BLaER1 treated with 17β-estradiol and CSF1 and Interleukin-3, amounts not matched to agents 10 nM and 100 nM (cell line): ENCODE data around the gene ADAT3.

Source experiments
- H3K27ac ChIP-seq, 11 experiments: shearing (Covaris generic); formaldehyde crosslinking; 2 replicates each; pipeline ENCODE4 v1.8.1; 2022
- H3K27me3 ChIP-seq, 11 experiments: shearing (Covaris generic); formaldehyde crosslinking; 2 replicates each; pipeline ENCODE4 v1.8.1; 2022
- H3K36me3 ChIP-seq, 11 experiments: shearing (Covaris generic); formaldehyde crosslinking; 2 replicates each; pipeline ENCODE4 v1.8.1; 2022
- H3K4me1 ChIP-seq, 10 experiments: shearing (Covaris generic); formaldehyde crosslinking; 2 replicates each; pipeline ENCODE4 v1.8.1; 2022
- H3K4me2 ChIP-seq, 11 experiments: shearing (Covaris generic); formaldehyde crosslinking; 2 replicates each; pipeline ENCODE4 v1.8.1; 2022
- H3K4me3 ChIP-seq, 10 experiments: shearing (Covaris generic); formaldehyde crosslinking; 2 replicates each; pipeline ENCODE4 v1.8.1; 2022
- H3K9ac ChIP-seq, 11 experiments: shearing (Covaris generic); formaldehyde crosslinking; 2 replicates each; pipeline ENCODE4 v1.8.1; 2022
- H3K9me3 ChIP-seq, 11 experiments: shearing (Covaris generic); formaldehyde crosslinking; replicated peaks in 1 of 11; 2 replicates each; pipeline ENCODE4 v1.8.1; 2022
- H4K20me1 ChIP-seq, 11 experiments: shearing (Covaris generic); formaldehyde crosslinking; 2 replicates each; pipeline ENCODE4 v1.8.1; 2022
- Cebpa-rat ChIP-seq, 11 experiments: shearing (Covaris generic); IDR thresholded peaks; 2 replicates each; pipeline ENCODE4 v1.8.1; 2022

Gene ADAT3

DNA sequence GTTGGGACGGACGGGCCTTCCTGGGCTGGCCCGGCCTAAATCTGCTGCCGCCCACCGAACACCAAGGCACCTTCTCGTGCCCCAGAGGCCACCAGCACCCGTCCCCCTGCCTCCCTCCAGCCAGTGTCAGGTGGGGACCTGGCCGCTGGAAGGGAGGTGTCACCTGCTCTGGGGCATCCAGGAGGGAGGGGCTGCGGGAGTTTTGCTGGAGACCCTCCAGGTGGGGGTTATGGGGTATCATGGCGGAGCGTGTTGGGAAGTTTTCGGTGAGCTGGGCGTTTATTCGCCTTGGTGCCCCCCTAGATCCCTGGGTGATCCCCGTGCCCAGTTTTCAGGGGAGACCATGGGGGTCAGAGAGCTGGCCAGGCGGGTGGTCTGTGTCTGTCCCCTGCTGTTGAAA lies 45.4 kb downstream of the ADAT3 start:
- Histone ChIP-seq H3K4me3 (no peak overlapping the region; a peak in 1 of 20 replicates), H3K27ac (no peak overlapping the region), H3K36me3 (peaks cover 33 to 72% (median 61%) of the 10 kb centered on the region in 11 experiments), H3K4me2 (peak overlapping the region in 5 of 11 experiments; percentile 5 to 45 (median 23); a peak in 7 of 22 replicates), H4K20me1 (peaks cover 78 to 97% (median 90%) of the 10 kb centered on the region in 11 experiments), H3K4me1 (peaks cover 50 to 82% (median 61%) of the 10 kb centered on the region in 10 experiments), H3K9ac (no peak overlapping the region), H3K27me3 (no peaks in the 10 kb centered on the region), H3K9me3 (peaks cover 0 to 54% (median 48%) of the 10 kb centered on the region in 11 experiments; a peak in 18 of 22 replicates)
- no peak for TF ChIP-seq Cebpa-rat (IDR thresholded peaks at IDR 0.05)

DNA sequence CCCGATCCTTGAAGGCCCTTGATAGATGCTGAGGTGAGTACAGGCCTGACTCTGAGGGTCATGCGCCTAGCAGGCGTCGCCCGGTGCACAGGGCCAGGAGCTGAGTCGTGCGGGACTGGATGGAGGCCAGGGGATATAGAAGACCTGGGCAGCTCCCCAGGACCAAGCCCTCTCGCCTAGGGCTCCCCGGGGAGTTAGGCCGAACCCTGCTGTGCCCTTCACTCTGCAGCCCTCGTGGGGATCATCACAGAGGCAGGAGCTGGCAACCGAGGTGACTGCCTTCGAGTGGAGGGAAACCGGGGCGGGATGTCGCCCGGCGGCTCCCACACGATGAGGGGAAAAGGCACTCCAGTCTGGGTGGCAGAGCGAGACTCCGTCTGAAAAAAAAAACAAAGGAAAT lies 47.4 kb downstream of the ADAT3 start:
- H3K36me3 ChIP-seq = peaks cover 25 to 76% (median 52%) of the 10 kb centered on the region in 11 experiments
- no peak for TF ChIP-seq Cebpa-rat (IDR thresholded peaks at IDR 0.05)
- no peak overlapping the region for H3K27ac ChIP-seq
- no peak overlapping the region for H3K4me3 ChIP-seq
- H3K9ac ChIP-seq = 0 out of 22 replicates have a peak overlapping the region, but pooled peaks of 2 of the 11 experiments have one; percentile 1 to 20
- H4K20me1 ChIP-seq = peaks cover 79 to 98% (median 91%) of the 10 kb centered on the region in 11 experiments
- no peaks in the 10 kb centered on the region for H3K27me3 ChIP-seq
- H3K4me2 ChIP-seq = peak overlapping the region in 7 of 11 experiments; percentile 15 to 69 (median 63); a peak in 12 of 22 replicates
- peaks cover 46 to 92% (median 67%) of the 10 kb centered on the region in 10 experiments for H3K4me1 ChIP-seq
- H3K9me3 ChIP-seq = peaks cover 0 to 47% (median 42%) of the 10 kb centered on the region in 11 experiments; a peak in 18 of 22 replicates

DNA sequence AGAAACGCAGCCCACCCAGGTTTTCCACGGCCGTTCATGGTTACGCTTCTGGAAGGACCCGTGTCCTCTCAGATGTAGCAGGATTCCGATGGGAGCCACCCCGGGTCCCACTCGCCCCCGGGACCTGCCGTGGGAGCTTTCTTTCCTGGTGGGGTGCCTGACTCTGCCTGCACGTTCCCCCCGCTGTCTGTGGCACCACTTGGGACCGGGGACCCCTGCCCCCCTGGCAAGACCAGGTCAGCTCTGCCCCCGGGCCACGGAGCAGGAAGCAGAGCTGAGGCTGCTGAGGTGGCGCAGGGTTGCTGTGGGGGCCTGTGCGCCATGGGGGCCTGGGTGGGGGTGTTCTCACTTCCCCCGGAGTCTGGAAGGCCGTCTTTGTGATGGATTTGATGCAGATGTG lies 47.8 kb downstream of the ADAT3 start:
- TF ChIP-seq Cebpa-rat (IDR thresholded peaks at IDR 0.05) = no peak
- Histone ChIP-seq H3K9ac (0 out of 22 replicates have a peak overlapping the region, but pooled peaks of 2 of the 11 experiments have one; percentile 1 to 20), H3K27me3 (no peaks in the 10 kb centered on the region), H3K4me1 (peaks cover 42 to 92% (median 68%) of the 10 kb centered on the region in 10 experiments), H4K20me1 (peaks cover 79 to 98% (median 91%) of the 10 kb centered on the region in 11 experiments), H3K27ac (no peak overlapping the region), H3K4me3 (no peak overlapping the region), H3K9me3 (peaks cover 0 to 43% (median 38%) of the 10 kb centered on the region in 11 experiments; a peak in 18 of 22 replicates), H3K36me3 (peaks cover 25 to 72% (median 50%) of the 10 kb centered on the region in 11 experiments), H3K4me2 (peak overlapping the region in 9 of 11 experiments; percentile 15 to 69 (median 62); a peak in 17 of 22 replicates)

DNA sequence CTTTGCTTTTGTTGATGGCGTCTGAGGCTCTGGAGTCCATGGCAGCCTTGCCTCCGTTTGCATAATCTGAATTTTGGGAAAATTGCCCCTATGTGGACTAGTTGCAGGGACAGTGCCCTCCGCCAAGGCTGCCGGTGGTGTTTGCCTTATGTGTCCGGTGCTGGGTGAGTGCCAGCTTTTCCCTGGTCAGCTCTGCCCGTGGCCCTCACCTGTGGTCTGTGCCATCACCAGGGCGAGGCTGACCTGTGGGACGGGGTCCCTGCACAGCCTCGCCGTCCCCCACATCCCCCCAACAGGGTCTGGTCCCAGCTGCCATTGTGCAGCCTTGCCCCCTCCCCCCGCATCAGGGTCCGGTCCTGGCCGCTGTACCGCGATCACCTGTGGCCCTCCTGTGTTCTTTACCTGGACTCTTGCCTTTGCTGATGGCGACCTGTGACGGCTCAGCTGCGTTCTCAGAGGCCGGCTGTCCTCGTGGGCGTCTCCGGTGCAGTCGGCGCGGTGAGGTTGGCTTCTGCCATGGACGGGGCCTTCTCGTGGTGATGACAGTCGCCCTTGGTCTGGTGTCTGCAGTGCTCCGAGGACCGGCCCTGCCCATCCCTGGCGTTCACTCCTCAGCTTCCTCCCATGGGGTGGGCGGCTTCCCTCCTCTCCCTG lies 48.4 kb downstream of the ADAT3 start:
- no peak overlapping the region for H3K4me3 ChIP-seq
- no peak for TF ChIP-seq Cebpa-rat (IDR thresholded peaks at IDR 0.05)
- no peak overlapping the region for H3K27ac ChIP-seq
- H3K36me3 ChIP-seq = peaks cover 25 to 70% (median 48%) of the 10 kb centered on the region in 11 experiments
- H4K20me1 ChIP-seq = peaks cover 80 to 95% (median 91%) of the 10 kb centered on the region in 11 experiments
- H3K9ac ChIP-seq = peak overlapping the region in 4 of 11 experiments; percentile 23 to 50 (median 47); a peak in 3 of 22 replicates
- H3K9me3 ChIP-seq = peaks cover 0 to 38% (median 35%) of the 10 kb centered on the region in 11 experiments; a peak in 18 of 22 replicates
- H3K27me3 ChIP-seq = no peaks in the 10 kb centered on the region
- peak overlapping the region; percentile 38 to 69 (median 59); a peak in 20 of 22 replicates for H3K4me2 ChIP-seq
- H3K4me1 ChIP-seq = peaks cover 38 to 89% (median 66%) of the 10 kb centered on the region in 10 experiments

DNA sequence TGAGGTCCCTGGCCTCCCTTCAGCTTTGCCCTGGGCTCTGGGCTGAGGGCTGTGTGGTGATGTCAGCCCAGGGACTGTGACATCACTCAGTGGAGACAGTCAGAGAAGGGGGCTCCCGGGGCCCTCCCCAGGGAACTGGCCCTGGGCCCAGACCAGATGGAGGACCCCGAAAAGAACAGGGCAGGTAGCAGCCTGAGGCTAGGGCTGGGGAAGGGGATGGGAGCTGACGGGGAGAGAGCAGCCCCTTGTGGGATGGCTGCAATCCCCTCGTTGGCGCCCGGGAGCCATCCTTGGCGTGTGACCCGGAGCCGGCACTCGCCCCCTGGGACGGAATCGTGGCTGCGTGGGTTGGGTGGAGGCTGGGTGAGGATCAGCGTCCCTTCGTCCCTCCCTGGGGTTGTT lies 49.3 kb downstream of the ADAT3 start:
- TF ChIP-seq Cebpa-rat (IDR thresholded peaks at IDR 0.05) = no peak
- H3K9ac ChIP-seq = peak overlapping the region in 9 of 11 experiments; percentile 20 to 55 (median 39); a peak in 13 of 22 replicates
- peaks cover 81 to 93% (median 88%) of the 10 kb centered on the region in 11 experiments for H4K20me1 ChIP-seq
- H3K4me3 ChIP-seq = no peak overlapping the region
- H3K9me3 ChIP-seq = peaks cover 0 to 28% (median 26%) of the 10 kb centered on the region in 11 experiments; a peak in 18 of 22 replicates
- peak overlapping the region in 2 of 11 experiments; percentile 16 to 20; a peak in 1 of 22 replicates for H3K27ac ChIP-seq
- H3K4me2 ChIP-seq = peak overlapping the region; percentile 38 to 69 (median 59)
- H3K4me1 ChIP-seq = peaks cover 36 to 89% (median 72%) of the 10 kb centered on the region in 10 experiments
- no peaks in the 10 kb centered on the region for H3K27me3 ChIP-seq
- H3K36me3 ChIP-seq = peaks cover 20 to 61% (median 39%) of the 10 kb centered on the region in 11 experiments

DNA sequence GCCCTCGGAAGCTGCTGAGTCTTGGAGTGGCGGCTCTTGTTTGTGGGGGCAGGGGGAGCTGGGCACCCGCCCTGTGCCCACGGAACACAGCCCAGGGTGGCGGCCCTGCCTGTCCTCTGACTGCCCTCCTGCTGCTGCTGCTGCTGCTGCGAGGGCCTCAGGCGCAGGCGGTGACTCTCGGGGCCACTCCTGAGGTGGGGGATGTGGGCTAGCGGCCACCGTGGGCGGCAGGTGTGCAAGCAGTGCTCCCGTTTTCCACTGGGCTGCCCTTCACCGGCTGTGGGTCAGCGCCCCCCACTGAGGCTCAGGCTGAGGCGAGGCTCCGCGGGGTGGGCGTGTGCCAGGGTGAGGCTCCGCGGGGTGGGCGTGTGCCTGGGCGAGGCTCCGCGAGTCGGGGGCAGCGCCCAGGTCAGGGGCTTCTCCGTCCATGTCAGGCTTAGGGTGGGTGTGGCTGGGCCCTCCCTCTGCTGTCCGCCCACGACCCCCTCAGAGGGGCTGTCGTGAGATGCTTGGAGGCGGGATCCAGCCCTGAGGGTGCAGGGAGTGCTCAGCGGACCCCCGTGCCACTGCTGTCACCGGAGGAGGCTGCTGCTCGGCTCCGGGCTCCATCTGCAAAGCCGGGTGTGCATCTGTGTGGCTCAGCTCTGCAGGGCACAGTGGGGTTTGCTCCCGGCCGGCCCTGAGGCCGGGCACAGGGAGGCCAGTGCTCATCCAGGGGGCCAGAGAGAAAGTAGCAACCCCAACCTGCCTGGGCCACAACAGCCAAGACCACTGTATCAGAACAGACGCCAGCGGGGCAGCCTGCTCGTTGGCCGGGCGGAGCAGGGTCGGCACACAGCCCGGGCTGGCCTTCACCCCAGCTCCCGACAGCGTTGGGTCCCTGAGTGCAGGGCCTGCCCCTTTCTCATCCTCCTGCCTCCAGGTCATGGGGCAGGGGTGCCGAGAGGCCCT lies 50.2 kb downstream of the ADAT3 start:
- Histone ChIP-seq H3K4me1 (peaks cover 45 to 94% (median 80%) of the 10 kb centered on the region in 10 experiments), H3K9me3 (peaks cover 0 to 19% (median 17%) of the 10 kb centered on the region in 11 experiments; a peak in 16 of 22 replicates), H3K4me2 (peak overlapping the region in 10 of 11 experiments; percentile 50 to 69 (median 60); a peak in 15 of 22 replicates), H3K36me3 (peaks cover 13 to 51% (median 30%) of the 10 kb centered on the region in 11 experiments; a peak in 20 of 22 replicates), H4K20me1 (peaks cover 86 to 95% (median 93%) of the 10 kb centered on the region in 11 experiments), H3K27me3 (no peaks in the 10 kb centered on the region), H3K27ac (0 out of 22 replicates have a peak overlapping the region, but pooled peaks of 1 of the 11 experiments have one; percentile 16), H3K4me3 (no peak overlapping the region), H3K9ac (peak overlapping the region in 6 of 11 experiments; percentile 20 to 55 (median 31); a peak in 7 of 22 replicates)
- TF ChIP-seq Cebpa-rat (IDR thresholded peaks at IDR 0.05) = no peak

DNA sequence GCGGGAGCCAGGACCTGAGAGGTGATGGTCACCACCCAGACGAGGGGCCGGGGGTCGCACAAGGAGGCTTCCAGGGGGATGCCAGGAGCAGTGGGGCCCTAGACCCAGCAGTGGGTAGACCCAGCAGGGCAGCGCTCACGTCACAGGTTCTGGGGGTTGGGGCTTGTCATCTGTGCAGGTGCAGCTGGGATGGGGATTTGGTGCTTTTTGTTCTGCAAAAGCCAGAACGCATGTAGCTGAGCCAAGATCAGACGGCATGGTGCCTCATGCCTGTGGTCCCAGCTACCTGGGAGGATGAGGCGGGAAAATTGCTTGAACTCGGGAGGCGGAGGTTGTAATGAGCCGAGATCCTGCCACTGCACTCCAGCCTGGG lies 50.9 kb downstream of the ADAT3 start:
- no peak for TF ChIP-seq Cebpa-rat (IDR thresholded peaks at IDR 0.05)
- peaks cover 51 to 94% (median 80%) of the 10 kb centered on the region in 10 experiments for H3K4me1 ChIP-seq
- no peak overlapping the region for H3K4me3 ChIP-seq
- peaks cover 0 to 13% (median 10%) of the 10 kb centered on the region in 11 experiments; a peak in 13 of 22 replicates for H3K9me3 ChIP-seq
- peak overlapping the region in 2 of 11 experiments; percentile 6 to 63; a peak in 2 of 22 replicates for H3K4me2 ChIP-seq
- H3K9ac ChIP-seq = no peak overlapping the region
- peaks cover 13 to 48% (median 25%) of the 10 kb centered on the region in 11 experiments; a peak in 20 of 22 replicates for H3K36me3 ChIP-seq
- H3K27ac ChIP-seq = no peak overlapping the region
- H3K27me3 ChIP-seq = no peaks in the 10 kb centered on the region
- H4K20me1 ChIP-seq = peaks cover 90 to 95% (median 94%) of the 10 kb centered on the region in 11 experiments
